Activated naive CD8-positive, alpha-beta T cell treated with anti-CD3 and anti-CD28 coated beads, Interleukin-2, amount 10 ng/mL, durations not matched to agents 7 days and 5 days (primary cell): ENCODE data around the gene INTS1. TPM values are rescaled to one million over a fixed set of nuclear protein-coding genes. Genes with fewer than 3 reads are reported as not detected.

Source experiments
- ATAC-seq: fragments of 150-1000 bp; cut with Tn5 transposase; one replicate; pipeline ENCODE4 v1.10.0; 2021; ENCODE audit warnings: low read depth, moderate library complexity
- POLR2A ChIA-PET: fragments of 350-600 bp; sonication (Branson Sonifier 250); formaldehyde crosslinking; loops from one replicate; lab custom pipeline; 2021; ENCODE audit warnings: antibody characterized with exemption; lab: Charles Lee
- DNase-seq: peaks from one replicate; pipeline ENCODE4 v3.0.0; 2021
- H3K27ac Mint-ChIP-seq: one replicate; pipeline ENCODE4 v1.8.0; 2022; ENCODE audit warnings: mild to moderate bottlenecking, mixed read lengths
- H3K27me3 Mint-ChIP-seq: one replicate; pipeline ENCODE4 v1.8.0; 2022; ENCODE audit warnings: mild to moderate bottlenecking, moderate library complexity, mixed read lengths
- H3K36me3 Mint-ChIP-seq: one replicate; pipeline ENCODE4 v1.8.0; 2021; ENCODE audit warnings: mild to moderate bottlenecking, mixed read lengths
- H3K4me1 Mint-ChIP-seq: one replicate; pipeline ENCODE4 v1.8.0; 2021; ENCODE audit warnings: mixed read lengths
- H3K4me3 Mint-ChIP-seq: one replicate; pipeline ENCODE4 v1.8.0; 2022; ENCODE audit warnings: mild to moderate bottlenecking, moderate library complexity, mixed read lengths
- H3K9me3 Mint-ChIP-seq: one replicate; pipeline ENCODE4 v1.8.0; 2021; ENCODE audit warnings: mixed read lengths
- total RNA-seq, 2 experiments: library from RNA; stranded (reverse); gene quantifications; one replicate each; pipeline ENCODE4 v1.2.3, GENCODE V29; 2021

The INTS1 gene
- total RNA-seq, 2 experiments from 2014 or later: 110 to 115 TPM

DNA sequence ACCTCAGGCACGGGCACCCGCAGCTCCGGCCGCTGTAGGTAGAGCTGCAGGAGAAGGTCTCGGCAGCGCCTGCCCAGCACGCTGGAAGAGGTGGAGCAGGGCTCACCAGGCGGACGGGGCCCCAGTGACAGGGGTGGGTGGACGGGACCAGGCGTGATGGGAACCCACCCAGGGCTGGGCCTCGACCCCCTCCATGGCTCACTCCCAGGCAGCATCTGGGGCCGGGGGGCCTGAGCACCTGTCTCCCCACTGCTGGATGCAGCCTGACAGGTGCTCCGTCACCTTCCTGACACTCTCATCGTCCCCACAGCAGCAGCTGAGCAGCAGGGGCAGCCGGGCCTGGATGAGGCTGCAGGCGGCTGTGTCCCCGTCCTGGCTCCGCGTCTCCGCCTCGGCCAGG lies 28.2 kb downstream of the INTS1 start:
- ATAC-seq: no peak
- Mint-ChIP-seq H3K36me3 (no peaks in the 10 kb centered on the region), H3K27ac (no peak overlapping the region), H3K9me3 (no peaks in the 10 kb centered on the region), H3K4me1 (peaks cover 2% of the 10 kb centered on the region), H3K27me3 (no peaks in the 10 kb centered on the region), H3K4me3 (no peak overlapping the region)
- POLR2A ChIA-PET: no interaction called here
- no peak for DNase-seq

DNA sequence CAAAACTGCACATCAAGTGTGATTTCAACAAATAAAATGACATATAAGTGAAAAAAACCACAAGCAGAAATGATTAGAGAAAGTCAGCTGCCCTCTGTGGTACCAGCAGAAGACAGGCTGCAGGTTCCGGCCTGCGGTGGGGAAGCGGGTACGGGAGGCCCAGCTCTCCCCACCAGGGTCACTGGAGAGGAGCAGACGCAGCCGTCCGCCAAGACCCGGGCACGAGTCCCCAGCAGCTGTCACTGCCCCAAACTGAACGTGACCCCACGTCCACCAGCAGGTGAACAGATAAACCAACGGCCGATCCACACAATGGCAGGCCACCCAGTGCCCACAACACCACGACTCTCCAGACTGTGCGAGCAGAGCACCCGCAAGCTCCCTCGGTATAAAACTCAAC lies 28.8 kb downstream of the INTS1 start:
- no peaks in the 10 kb centered on the region for H3K36me3 Mint-ChIP-seq
- H3K9me3 Mint-ChIP-seq: no peaks in the 10 kb centered on the region
- DNase-seq (no peak), ATAC-seq (no peak)
- no peak overlapping the region for H3K4me3 Mint-ChIP-seq
- POLR2A ChIA-PET: no interaction called here
- H3K27me3 Mint-ChIP-seq: no peaks in the 10 kb centered on the region
- H3K4me1 Mint-ChIP-seq: peaks cover 2% of the 10 kb centered on the region
- H3K27ac Mint-ChIP-seq: no peak overlapping the region

DNA sequence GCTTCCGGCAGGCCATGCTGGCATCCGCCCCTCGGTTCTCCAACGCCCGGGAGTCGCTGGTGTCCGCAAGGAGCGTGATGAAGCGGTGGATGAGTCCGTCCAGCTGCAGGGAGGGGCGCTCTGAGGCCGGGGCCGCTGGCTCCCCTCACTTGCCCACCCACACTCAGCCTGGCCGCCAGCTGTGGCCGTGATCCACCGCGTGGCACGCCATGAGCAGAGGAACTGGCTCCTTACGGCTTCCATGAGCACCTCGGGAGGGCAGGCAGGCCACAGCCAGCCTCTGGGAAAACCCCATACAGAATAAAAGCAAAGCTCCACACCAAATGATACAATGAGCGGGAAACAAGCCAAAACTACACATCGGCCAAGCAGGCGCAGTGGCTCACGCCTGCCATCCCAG lies 29.5 kb downstream of the INTS1 start:
- POLR2A ChIA-PET: no interaction called here
- peaks cover 2% of the 10 kb centered on the region for H3K4me1 Mint-ChIP-seq
- H3K27me3 Mint-ChIP-seq: no peaks in the 10 kb centered on the region
- H3K9me3 Mint-ChIP-seq: no peaks in the 10 kb centered on the region
- no peak for ATAC-seq
- no peak for DNase-seq
- no peak overlapping the region for H3K27ac Mint-ChIP-seq
- H3K4me3 Mint-ChIP-seq: no peak overlapping the region
- H3K36me3 Mint-ChIP-seq: no peaks in the 10 kb centered on the region

DNA sequence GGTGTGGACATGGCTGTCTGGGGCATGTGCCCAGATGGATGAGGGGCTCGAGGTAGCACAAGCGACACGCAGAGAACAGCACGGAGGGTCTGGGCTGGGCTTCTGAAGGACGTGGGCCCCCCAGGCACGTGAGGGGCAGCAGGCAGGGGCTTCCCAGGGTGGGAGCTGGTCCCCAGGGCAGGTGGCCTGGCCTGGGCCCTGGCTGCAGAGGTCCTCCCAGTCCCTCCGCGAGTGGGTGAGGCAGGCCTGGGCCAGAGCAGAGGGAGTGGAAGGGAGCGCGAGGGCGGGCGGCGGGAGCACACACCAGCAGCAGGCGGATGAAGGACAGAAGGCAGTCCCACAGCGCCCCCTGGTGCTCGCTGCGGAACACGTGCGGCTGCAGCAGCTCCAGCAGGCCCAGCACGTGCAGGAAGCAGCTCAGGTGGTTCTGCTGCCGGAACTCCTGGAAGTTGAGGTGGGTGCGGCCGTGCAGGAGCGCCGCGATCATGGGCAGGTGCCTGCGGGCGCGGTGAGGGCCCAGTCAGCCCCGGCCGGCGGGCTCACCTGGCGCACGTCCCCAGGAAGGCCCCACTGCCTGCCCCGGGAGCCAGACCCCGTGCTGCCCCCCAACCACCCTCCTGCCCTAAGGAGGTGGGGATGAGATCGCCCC lies 30.2 kb downstream of the INTS1 start:
- POLR2A ChIA-PET: no interaction called here
- Mint-ChIP-seq H3K4me1 (peaks cover 2% of the 10 kb centered on the region), H3K27me3 (no peaks in the 10 kb centered on the region), H3K9me3 (no peaks in the 10 kb centered on the region), H3K4me3 (no peak overlapping the region), H3K27ac (no peak overlapping the region), H3K36me3 (no peaks in the 10 kb centered on the region)
- DNase-seq (peak; percentile 89), ATAC-seq (peak; percentile 87)

DNA sequence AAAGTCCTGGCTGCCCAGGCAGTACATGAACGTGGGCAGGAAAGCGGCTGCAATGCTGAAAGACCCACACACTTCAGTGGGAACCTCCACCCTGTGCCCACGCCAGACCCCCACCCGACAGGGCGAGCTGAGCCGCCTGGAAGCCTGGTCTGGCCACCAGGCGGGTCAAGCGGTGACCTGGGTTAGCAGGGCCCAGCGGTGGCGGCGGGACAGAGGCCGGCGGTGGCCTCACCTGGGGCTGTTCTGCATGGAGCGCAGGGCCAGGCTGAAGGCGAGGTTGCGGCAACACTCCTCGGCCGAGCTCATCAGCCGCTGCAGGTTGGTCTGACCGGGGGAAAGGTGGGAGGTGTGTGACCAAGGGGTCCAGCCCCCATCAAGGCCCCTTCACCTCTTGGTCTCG lies 33.3 kb downstream of the INTS1 start:
- ATAC-seq (no peak), DNase-seq (no peak)
- Mint-ChIP-seq H3K4me1 (peaks cover 2% of the 10 kb centered on the region), H3K4me3 (no peak overlapping the region), H3K9me3 (no peaks in the 10 kb centered on the region), H3K27me3 (no peaks in the 10 kb centered on the region), H3K36me3 (no peaks in the 10 kb centered on the region), H3K27ac (no peak overlapping the region)
- POLR2A ChIA-PET: interaction anchor here (1.0 kb wide), 1 partner anchor 53 kb away, joined by 3 read pairs; no protein-coding TSS in a partner anchor

DNA sequence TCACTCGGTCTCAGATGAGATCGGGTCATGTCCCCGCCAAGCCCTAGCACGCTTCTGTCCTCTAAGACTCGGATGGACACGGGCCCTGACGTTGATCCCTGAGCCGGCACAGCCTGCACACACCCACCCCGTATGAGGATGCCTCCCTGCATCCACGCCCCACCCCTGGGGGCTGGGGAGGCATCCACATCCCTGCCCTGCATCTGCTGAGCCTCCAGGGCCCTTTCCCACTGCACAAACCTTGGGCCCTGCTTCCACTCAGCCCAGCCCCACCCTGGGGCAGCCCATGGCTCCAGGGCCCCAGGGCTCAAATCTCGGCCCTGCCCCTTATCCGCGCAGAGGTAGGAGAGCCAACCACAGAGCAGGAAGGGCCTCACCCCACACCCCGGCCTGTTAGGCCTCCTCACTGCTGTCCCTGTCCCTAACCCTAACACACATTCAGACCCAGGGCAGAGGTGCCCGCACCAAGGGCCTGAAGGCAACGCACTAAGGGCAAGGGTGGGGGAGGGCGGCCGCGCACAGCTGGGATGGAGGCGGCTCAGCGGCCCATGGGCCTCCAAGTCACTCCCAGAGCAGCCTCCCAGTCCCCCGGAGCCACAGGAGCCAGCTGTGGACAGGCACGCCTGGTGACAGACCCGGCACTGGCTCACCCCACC lies 35.4 kb downstream of the INTS1 start:
- ATAC-seq (no peak), DNase-seq (no peak)
- Mint-ChIP-seq H3K4me1 (no peaks in the 10 kb centered on the region), H3K27ac (no peak overlapping the region), H3K36me3 (no peaks in the 10 kb centered on the region), H3K4me3 (no peak overlapping the region), H3K27me3 (no peaks in the 10 kb centered on the region), H3K9me3 (no peaks in the 10 kb centered on the region)
- POLR2A ChIA-PET: no interaction called here

DNA sequence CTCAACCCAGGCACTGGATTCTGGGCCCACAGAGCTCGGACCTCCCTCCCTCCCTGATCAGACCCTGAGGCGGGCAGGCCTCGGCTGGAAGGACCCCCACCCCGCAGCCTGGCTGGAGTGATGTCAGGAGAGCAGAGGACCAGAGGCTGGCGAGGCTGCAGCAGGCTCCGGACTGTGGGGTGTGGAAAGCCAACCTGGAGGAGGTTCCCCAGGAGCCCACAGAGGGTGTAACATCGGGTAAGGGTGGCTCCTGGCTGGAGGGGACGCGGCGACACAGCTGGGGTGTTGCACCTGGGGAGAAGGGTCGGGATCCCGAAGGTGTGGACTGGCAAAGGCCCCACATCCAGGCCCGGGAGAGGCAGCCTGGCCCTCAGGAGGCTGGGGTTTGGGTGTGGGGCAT lies 36.0 kb downstream of the INTS1 start:
- Mint-ChIP-seq H3K27me3 (no peaks in the 10 kb centered on the region), H3K36me3 (no peaks in the 10 kb centered on the region), H3K4me1 (no peaks in the 10 kb centered on the region), H3K4me3 (no peak overlapping the region), H3K27ac (no peak overlapping the region), H3K9me3 (no peaks in the 10 kb centered on the region)
- POLR2A ChIA-PET: no interaction called here
- DNase-seq: no peak
- no peak for ATAC-seq

DNA sequence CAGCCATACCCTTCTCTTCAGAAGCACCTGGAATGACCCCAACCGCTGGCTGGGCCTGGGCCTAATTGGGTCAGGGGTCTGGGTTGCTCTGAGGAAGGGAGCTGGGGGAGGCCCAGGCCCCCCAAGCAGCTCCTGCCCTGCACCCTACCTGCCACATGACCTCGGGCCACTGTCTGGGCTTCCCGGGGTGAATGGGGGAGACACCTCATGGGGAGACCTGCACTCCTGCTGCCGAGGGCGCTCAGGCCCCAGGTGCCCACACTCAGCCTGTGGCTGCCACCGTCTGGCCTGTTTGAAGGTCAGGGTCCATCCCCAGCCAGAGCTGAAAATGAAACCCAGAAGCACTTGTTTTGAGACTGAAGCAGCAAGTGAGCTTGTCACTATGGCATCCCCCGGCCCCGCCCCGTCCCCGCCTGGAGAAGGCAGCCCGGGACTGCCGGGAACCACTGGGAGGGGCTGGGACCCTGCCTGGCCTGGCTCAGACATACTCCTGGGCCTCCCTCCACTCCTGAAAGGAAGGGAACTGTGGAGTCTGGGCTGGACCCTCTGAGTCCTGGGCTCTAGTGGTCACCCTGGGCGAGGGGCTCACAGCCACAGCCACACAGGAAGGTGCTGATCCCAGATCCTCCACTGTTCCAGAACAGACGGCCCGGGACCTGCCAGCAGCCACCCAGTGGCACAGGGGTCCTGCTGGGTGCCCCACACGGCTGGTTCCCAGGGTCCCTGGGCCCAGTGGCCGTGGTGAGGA lies 37.5 kb downstream of the INTS1 start:
- POLR2A ChIA-PET: no interaction called here
- DNase-seq: no peak
- H3K27ac Mint-ChIP-seq: no peak overlapping the region
- H3K4me3 Mint-ChIP-seq: no peak overlapping the region
- H3K9me3 Mint-ChIP-seq: no peaks in the 10 kb centered on the region
- H3K4me1 Mint-ChIP-seq: peaks cover 2% of the 10 kb centered on the region
- no peaks in the 10 kb centered on the region for H3K36me3 Mint-ChIP-seq
- no peak for ATAC-seq
- no peaks in the 10 kb centered on the region for H3K27me3 Mint-ChIP-seq

DNA sequence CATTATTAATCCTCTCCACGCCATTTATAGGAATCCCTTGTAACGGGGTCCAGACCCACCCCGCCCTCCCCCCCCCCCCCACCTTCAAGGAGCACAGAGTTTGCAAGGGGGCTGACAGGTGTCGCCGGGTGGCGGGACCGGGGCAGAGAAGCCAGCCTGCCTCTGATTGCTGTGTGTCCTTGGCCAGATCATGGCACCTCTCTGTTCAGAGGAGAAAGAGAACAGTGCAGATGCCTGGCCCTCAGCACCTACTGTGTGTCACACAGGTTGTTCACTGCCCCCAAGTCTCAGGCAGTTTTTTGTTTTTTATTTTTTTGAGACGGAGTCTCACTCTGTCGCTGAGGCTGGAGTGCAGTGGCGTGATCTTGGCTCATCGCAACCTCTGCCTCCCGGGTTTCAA lies 39.5 kb downstream of the INTS1 start:
- Mint-ChIP-seq H3K27ac (no peak overlapping the region), H3K27me3 (peaks cover 1% of the 10 kb centered on the region), H3K9me3 (no peaks in the 10 kb centered on the region), H3K4me1 (peaks cover 5% of the 10 kb centered on the region), H3K36me3 (no peaks in the 10 kb centered on the region), H3K4me3 (no peak overlapping the region)
- ATAC-seq: no peak
- DNase-seq: no peak
- POLR2A ChIA-PET: no interaction called here

DNA sequence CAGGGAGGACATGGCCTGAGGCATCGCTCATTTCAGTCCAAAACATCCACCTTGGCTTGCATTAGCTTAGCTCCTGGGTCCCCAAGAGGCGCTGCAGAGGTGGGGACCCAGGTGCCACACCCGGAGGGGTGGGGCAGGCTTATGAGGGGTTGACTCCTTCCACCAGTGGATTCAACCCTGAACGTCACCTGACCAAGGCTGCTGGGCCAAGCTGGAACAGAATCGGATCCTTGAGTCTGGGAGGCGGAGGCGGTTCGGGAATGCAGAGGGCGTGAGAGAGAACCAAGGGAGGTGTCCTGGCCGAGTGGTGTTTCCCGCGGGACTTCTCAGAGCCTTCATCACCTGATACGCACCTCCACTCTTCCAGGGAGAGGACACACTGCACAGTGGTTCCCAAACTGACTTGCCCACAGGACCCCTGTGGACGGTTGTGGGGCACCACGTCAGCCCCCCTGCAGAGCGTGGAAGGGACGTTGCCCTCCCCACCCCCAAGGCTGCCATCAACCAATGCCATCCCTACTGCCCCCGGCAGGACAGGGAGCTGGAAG lies 40.4 kb downstream of the INTS1 start:
- ATAC-seq (no peak), DNase-seq (no peak)
- POLR2A ChIA-PET: no interaction called here
- H3K9me3 Mint-ChIP-seq: no peaks in the 10 kb centered on the region
- peaks cover 5% of the 10 kb centered on the region for H3K4me1 Mint-ChIP-seq
- H3K27me3 Mint-ChIP-seq: peaks cover 1% of the 10 kb centered on the region
- no peak overlapping the region for H3K27ac Mint-ChIP-seq
- H3K4me3 Mint-ChIP-seq: no peak overlapping the region
- H3K36me3 Mint-ChIP-seq: no peaks in the 10 kb centered on the region

DNA sequence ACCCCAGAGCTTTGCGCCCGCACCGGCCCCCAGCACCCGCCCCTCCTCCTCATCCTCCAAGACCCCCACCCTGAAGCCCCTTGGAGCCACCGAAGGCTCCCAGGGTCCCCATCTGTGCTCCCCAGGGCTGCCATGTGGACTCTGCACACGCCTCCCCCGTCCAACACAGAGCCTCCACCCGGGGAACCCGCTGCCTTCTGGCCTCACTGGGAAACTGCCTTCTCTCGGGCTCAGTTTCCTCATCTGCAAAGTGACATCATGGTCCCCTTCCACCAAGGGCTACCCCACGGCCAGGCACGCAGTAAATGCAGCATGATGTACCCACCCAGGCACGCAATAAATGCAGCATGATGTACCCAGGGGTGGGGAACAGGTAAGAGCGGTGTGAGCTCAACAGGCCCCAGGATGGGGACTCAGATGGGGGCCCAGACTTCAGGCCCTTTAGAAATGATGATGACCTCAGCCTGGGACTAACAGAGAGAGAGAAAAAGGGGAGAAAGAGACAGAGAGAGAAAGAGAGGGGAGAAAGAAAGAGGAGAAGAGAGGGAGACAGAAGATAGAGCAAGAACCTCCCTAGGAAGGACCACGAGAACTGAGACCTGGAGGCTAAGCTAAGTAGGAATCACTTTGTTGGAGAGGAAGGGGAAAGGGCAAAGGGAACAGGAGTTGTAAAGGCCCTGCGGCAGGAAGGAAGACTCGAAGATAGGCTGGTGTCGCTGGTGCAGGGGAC lies 42.4 kb downstream of the INTS1 start:
- Mint-ChIP-seq H3K4me3 (no peak overlapping the region), H3K36me3 (no peaks in the 10 kb centered on the region), H3K4me1 (peaks cover 5% of the 10 kb centered on the region), H3K27me3 (peaks cover 8% of the 10 kb centered on the region), H3K9me3 (no peaks in the 10 kb centered on the region), H3K27ac (no peak overlapping the region)
- DNase-seq (no peak), ATAC-seq (no peak)
- POLR2A ChIA-PET: no interaction called here

DNA sequence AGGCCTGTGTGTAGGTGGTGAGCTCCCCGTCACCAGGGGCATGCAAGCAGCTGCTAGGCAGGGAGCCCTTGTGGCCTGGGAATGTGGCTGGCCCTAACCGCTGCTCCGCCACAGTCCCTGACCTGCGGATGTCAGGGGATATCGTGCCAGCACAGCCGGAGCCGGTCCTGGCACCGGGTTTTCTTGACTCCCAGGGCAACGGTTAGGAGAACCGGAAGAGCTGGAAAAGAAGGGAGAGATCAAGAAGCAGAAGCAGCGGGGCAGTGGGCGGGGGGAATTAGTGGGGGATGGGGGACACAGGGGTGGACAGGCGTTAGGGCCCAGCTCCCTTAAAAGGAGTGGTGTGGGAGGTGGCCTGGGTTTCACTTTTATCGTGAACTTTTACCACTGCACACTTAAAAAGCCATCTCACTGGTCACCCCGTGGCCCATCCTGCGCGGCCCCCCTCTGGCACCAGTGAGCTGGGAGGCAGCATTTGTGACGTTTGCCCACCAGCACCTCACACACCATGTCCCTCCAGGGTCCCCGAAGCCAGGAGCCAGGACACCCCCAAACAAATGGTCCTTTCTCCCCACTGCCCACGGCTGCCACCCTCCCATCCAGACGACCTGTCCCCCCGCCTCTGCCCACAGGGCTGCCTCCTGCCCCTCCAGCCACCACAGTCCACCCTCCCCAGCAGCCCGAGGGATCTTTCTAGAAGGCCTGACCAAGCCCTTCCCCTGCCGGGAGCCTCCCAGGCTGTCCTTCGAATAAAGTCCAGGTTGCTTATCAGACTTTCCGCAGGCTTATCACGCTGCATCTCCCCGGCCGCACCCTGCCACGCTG lies 43.2 kb downstream of the INTS1 start:
- ATAC-seq (no peak), DNase-seq (no peak)
- Mint-ChIP-seq H3K9me3 (no peaks in the 10 kb centered on the region), H3K27ac (no peak overlapping the region), H3K4me1 (peaks cover 5% of the 10 kb centered on the region), H3K36me3 (no peaks in the 10 kb centered on the region), H3K4me3 (no peak overlapping the region), H3K27me3 (peaks cover 8% of the 10 kb centered on the region)
- POLR2A ChIA-PET: no interaction called here
